GM12891 (cell line): ENCODE data around the gene API5.

ENCODE experiments used
- POLR2A ChIP-seq: IDR thresholded peaks from 2 replicates; pipeline ENCODE4 v1.6.1; 2011; ENCODE audit warnings: low read depth, low read length, control low read depth
- POLR2AphosphoS5 ChIP-seq: IDR thresholded peaks from 2 replicates; pipeline ENCODE4 v1.6.1; 2011; ENCODE audit warnings: low read depth, low read length, control low read depth

DNA sequence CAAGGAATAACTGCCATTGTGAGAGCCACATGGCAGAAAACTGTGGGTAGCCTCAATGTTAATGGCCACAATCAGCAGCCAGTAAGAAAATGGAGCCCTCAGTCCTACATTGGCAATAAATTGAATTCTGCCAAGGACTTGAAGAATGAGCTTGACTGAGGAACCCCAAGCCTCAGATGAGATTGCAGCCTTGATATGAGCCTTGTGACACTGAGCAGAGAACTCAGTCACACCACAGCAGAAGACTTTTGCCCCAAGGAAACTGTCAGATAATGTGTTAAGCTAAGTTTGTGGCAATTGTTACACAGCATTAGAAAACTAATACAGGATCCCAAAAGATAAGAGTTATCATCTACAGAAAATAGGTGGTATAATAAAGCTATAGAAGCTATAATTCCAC lies 44.5 kb downstream of the API5 start:
- no peak for TF ChIP-seq POLR2A
- no peak for TF ChIP-seq POLR2AphosphoS5
